GF-D8 (cell line): ENCODE data around the gene LBX1.

ENCODE experiments used
- DNase-seq: peaks from one replicate; lab custom pipeline; 2025; lab: John Stamatoyannopoulos, UW

LBX1 gene

DNA sequence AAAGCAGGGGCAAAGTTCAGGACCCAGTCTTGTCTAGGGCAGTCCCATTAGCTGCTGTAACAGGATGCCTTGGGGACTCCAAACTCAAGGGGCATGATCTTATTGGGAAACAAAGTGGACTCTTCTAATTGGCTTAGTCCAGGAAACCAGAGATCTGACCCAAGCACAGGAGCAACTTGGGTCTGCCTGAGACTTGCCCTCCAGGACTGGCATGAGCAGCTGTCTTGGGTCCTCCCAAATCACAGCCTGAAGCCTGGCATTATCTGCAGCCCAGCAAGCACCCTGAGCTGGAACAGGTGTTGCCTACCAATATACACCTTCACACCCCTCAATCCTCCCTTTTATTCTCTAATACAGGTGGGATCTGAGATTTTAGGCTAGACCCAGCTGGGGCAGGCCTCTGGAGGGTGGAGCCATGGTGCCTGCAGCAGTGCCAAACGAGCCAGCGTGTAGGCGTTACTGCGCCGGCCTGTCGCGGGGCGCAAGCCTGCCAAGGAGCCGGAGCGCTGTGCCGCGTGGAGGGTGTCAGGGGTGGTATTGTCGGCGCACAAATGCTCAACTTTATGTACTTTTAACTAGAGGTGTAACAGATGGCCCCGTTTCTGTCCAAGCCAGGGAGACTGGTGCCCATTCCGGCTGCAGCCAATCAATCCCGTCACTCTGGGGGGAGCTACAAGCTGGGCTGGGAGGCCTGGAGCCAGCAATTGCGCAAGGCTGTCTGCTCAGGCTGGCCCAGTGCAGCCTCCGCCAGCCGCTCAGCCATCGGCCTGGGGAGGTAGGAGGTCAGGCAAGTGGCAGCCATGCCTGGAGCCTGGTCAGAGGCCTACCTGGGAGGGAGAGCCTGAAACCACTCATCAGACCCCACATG lies 12.8 kb upstream of the LBX1 start:
- no peak for DNase-seq

GRCh38 chr10:101238732-101239105 lies 9.5 kb upstream of the LBX1 start:
- no peak for DNase-seq

DNA sequence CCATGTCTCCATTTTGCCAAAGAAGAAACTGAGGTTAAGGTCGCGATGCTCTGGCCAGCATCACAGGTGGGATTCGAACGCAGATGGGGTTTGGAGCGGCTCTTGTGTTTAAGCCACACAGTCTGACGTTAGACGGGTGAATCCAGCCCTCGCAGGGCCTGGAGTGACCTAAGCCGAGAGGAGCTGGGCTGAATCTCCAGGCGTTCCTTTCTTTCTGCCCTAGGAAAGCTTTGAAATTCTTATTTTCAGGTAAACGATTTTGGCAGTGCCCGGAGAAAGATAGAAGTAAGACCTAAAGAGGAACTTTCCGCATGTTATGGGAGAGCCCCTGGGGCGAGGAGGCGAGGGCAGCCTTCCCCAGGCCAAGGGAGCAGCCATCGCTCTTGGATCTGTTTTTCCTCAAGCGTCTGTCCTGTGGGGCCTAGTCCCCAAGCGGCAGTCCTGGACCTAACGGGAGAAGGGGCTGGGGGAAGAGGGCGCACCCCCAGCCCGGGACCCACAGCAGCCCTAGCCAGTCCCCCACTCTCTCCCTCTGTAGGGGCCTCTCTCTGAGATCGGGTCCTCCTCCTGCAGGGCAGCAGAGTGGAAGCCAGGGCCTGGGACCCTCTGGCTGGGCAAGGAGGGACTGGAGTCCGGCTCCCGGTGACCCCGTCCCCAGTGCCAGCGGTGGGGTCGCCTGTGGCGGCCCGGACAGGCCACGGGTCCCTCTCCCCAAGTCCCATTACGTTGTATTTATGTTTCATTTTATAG lies 8.9 kb upstream of the LBX1 start:
- DNase-seq: no peak

DNA sequence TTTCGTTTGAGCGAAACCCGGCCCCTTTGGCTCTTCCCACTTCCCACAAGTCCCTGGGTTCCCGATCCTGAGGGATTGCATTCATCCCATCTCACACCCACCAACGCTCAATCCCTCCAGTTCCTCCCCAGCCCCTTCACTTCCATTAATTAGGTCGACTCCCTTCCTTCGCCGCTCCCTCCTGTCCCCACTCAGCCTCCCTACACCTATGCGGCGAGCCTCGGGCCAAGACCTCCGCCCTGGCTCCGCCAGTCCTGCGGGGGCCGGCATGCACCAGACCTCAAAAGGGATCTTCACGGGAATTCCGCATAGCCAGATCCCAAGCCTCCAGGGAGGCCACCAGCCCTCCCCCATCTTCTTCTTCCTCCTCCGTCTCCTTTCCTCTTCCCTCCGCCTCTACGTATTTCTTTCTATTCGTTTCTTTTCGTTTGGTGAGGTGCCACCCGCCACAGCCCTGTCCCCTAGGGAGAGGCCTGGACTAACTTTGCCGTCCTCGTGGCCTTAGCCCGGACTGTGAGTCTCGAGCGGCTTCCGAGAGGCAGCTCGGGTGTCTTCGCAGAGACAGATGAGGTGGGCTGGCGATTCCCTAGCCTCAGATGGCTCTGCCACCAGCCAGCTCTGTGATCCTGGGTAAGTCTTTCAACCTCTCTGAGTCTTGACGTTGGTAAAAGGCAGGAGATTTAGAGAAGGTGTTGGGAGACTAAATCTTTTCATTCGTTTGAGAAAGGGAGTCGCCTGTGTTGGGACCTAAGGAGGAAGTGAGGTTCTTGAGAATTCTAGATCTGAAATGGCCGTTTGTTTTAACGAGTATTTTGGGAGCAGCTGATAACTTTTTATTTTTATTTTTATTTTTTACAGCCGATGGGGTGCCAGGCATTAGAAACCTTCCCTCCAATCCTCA lies 8.1 kb upstream of the LBX1 start:
- DNase-seq: no peak

DNA sequence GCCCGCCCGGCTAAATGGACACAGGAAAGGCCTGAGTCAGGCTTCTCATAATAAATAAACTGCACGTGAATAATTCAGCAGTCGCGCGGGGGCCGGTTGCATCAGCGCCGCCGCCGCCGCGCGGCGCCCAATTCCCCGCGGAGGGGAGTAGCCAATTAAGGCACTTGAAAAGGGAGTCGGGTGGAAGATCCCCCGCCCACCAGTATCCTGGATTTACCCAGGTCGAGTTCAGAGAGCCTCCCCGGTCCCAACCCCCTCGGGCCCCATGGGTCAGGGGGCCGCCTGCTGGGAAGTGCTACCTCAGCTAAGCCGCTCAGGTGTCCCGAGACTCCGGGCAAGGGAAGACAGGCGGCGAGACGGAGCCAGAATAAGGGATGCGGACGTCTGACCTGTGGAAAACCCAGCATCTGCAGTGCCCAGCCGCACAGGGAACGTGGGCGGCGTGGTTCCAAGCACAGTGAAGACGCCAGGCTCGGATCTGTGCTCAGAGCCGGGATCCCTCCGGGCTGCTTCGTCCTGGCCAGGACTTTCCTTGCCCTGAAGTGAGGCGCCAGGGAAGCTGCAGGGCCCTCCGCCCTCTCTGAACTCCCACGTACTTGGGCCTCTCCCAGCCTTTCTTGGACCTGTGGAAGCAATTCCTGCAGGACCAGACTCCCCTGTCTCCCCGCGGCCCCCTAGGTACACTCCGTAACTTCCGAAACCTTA lies 7.3 kb upstream of the LBX1 start:
- no peak for DNase-seq

DNA sequence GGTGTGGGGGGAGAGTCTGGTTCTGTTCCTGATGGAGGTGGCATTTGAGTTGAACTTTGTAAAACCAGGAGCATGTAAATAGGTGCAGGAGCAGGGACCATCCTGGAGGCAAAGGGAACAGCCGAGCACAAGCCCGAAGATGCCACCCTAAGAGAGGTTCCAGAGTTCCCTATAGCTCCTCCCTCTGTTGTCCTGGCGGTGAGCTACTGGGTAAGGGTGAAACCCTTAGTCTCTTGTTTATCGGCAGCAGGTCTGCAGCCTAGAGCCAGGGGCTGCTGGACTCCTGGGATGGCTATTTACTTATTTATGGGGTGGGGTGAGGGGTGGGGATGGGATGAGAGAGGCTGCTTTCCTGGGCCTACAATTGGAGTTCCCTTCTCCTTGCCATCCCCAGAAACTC lies 6.5 kb upstream of the LBX1 start:
- DNase-seq: no peak

GRCh38 chr10:101234333-101234732 lies 5.1 kb upstream of the LBX1 start:
- DNase-seq: no peak

DNA sequence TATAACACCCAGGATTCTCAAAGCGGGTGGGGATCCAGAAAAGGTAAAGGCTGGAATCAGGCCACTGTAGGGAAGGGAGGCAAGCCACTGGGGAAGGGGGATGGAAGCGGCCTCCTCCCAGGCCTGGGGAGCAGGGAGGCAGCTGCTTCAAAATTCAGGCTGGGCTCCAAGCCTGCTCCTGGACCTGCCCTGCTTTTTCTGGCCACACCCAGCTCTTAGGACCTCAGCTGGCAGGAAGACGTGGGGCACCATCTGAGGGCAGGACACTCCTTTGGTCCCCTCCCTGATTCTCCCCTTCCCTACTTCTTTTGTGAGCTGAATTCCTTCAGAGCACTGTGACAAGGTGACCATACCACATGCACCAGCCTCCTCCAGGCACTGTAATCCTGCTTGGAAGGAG lies 4.6 kb upstream of the LBX1 start:
- no peak for DNase-seq

DNA sequence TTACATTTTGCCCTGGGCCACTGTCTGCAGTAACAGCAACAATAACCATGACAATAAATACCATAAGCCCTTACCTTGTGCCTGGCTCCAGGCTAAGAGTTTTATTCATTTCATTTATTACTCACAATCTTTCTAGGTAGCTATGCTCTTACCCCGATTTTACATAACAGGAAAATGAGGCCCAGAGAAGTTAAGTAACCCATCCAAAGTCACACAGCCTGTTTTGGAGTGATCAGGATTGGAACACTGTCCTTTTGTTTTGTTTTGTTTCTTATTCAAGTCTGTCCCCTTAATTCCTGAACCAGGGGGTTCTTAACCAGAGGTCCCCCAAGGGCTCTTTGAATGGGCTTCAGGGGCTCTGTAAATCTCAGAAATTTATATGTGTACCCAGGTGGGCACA lies 4.2 kb upstream of the LBX1 start:
- DNase-seq: no peak

DNA sequence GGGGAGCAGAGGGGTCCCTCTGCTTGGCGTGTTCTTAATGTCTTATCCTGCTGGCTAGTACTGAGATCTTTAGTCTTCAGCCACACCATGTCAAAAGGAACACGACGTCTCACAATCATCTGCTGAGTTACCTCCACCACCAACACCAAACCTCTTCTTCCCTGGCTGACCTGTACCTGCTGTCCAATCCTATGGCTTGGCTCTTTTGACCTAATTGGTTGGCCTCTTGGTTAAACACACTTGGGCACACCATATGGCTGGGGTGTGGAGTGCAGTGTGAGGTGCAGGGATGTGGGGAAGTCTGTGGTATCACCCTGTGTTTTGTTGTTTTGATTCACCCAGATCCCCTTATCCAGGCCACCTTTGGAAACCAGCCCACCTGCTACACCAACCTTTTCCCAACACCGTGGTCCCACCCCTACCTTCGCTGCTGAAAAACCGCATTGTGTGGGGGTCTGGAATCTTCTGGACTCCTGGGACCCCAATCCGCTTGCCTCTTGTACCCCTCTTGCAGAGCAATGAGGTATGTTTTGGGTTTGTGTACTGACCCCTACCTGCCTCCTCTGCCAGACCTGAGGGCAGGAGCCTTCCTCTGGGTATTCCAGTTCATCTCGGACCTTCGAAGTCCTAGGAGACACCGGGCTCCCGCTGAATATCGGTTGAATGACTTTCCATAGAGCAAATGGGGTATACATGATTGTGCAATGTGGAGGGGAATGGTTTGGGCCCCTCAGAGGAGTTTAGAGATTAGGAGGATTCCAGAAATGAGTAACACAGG lies 2.8 kb upstream of the LBX1 start:
- DNase-seq: no peak

GRCh38 chr10:101231092-101231491 lies 1.8 kb upstream of the LBX1 start:
- no peak for DNase-seq

- DNase-seq: no peak
Observed at GRCh38 chr10:101230183-101230917, 1.1 kb upstream of the LBX1 start.

DNA sequence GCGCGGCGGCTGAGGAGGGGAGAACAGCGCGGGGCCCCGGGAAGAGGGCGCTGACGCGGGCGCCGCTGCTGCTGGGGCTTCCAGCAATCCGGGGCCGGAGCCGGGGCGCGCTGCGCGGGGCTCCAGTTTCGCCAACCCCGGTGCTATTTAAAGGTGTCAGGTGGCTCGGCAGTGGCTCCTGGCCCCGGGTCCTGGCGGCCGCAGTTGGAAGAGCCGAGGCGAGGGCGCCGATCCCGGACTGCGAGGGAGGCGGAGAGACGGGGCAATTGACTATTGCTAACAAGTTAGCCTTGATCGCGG lies 347 bp downstream of the LBX1 start:
- no peak for DNase-seq

DNA sequence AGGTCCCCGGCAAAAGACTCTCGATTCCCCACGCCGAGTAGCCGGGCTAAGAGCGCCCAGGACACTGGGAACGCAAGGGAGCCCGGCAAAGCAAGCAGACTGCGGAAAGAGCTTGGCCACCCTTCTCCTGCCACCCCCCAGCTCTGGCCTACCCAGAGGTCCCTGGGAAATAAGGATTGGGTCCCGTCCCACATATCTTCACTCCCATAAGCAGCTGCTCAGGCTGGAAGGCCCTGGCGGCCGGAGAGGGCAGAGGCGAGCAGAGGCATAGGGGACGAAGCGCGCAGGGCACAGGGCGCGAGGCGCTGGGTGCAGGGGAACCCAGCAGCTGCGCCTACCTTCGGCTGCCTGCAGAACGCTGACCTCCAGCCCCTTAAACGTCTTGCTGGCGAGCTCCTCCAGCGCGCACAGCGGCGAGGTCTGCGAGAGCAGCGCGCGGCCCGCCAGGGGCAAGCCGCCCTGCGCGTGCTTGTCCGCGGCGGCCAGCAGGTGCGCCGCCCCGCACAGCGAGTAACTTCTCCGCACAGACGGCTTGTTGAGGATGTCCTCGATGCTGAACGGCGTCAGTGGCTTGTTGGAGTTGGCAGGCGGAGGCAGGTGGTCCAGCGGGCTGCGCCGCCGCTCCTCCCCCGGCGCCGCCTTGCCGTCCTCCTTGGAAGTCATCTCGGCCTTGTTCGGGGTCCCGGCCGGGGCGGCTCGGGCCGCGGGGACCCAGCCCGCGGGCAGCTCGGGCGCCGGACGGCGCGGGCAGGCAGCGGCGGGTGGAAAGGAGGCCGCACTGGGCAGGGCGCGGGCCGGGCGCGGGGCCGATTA lies 904 bp downstream of the LBX1 start:
- DNase-seq: no peak

- no peak for DNase-seq
Observed at GRCh38 chr10:101227429-101228152, 1.7 kb downstream of the LBX1 start.

DNA sequence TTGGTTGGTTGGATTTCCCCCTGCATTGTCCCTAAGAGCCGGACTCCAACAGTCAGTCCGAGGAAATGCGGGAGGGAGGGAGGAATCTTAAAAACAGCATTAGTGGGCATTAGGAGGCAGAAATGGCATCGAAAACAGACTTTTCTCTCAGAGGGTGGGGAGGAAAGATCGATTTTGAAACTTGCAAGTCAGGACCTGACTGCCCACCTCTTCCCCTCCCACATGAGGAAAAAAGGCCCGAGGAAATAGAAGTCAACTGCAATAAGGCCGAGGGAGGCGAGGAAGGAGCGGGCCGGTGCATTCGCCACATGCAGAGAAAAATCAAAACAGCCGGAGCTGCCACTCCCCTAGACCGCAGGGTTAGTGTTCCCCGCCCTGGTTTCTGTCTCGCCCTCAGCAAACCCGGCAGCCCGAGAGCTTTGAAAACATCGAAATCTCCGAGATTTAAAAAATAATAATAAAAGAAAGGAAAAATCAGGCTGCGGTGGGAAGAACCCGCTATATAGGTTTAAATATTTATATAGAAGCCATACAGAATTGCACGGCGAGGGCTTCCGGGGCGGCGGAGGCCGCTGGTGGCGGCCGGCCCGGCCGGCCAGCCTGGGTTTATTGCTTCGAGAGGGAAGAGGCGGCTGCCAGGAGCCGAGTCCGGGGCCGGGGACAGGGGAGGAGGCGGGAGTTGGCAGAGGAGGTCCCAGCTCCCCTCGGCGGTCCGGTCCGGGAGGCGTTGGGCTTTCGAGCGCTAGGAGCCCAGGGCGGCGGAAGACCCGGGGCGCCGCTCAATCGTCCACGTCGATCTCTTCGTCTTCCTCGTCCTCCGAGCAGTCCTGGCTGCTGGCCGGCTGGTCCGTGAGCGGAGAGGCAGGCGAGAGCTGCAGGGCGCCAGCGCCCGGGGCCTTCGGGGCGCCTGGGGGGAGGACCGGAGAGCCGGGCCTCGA lies 2.5 kb downstream of the LBX1 start:
- no peak for DNase-seq

GRCh38 chr10:101225846-101226421 lies 3.3 kb downstream of the LBX1 start:
- no peak for DNase-seq
